Activated naive CD8-positive, alpha-beta T cell treated with anti-CD3 and anti-CD28 coated beads, Interleukin-2, amount 50 U/mL, for 24 hours (primary cell): ENCODE measurements around the gene ITPR1.

Experiments used
- ATAC-seq: fragments of 150-1000 bp; cut with Tn5 transposase; one replicate; pipeline ENCODE4 v1.10.0; 2021
- DNase-seq: peaks from one replicate; pipeline ENCODE4 v3.0.0; 2021
- H3K27ac Mint-ChIP-seq: one replicate; pipeline ENCODE4 v1.8.0; 2021; ENCODE audit warnings: mild to moderate bottlenecking, mixed read lengths
- H3K27me3 Mint-ChIP-seq: one replicate; pipeline ENCODE4 v1.8.0; 2021; ENCODE audit warnings: mixed read lengths
- H3K36me3 Mint-ChIP-seq: one replicate; pipeline ENCODE4 v1.8.0; 2021; ENCODE audit warnings: low read depth, mixed read lengths
- H3K4me1 Mint-ChIP-seq: one replicate; pipeline ENCODE4 v1.8.0; 2021; ENCODE audit warnings: mixed read lengths
- H3K4me3 Mint-ChIP-seq: one replicate; pipeline ENCODE4 v1.8.0; 2021; ENCODE audit warnings: mild to moderate bottlenecking, moderate library complexity, mixed read lengths
- H3K9me3 Mint-ChIP-seq: one replicate; pipeline ENCODE4 v1.8.0; 2021; ENCODE audit warnings: mixed read lengths

ITPR1 gene

GRCh38 chr3:4827767-4828166 is 334.6 kb downstream of the ITPR1 start:
- Mint-ChIP-seq H3K36me3 (peaks cover 75% of the 10 kb centered on the region), H3K27ac (peak overlapping the region; percentile 99), H3K9me3 (no peaks in the 10 kb centered on the region), H3K4me1 (peaks cover 98% of the 10 kb centered on the region), H3K4me3 (peak overlapping the region; percentile 14), H3K27me3 (peaks cover 3% of the 10 kb centered on the region)
- DNase-seq = no peak
- ATAC-seq = no peak

GRCh38 chr3:4828279-4829030 is 335.3 kb downstream of the ITPR1 start:
- DNase-seq (no peak), ATAC-seq (no peak)
- Mint-ChIP-seq H3K36me3 (peaks cover 73% of the 10 kb centered on the region), H3K4me1 (peaks cover 98% of the 10 kb centered on the region), H3K9me3 (no peaks in the 10 kb centered on the region), H3K27me3 (peaks cover 3% of the 10 kb centered on the region), H3K4me3 (peak overlapping the region; percentile 88), H3K27ac (peak overlapping the region; percentile 99)

GRCh38 chr3:4829031-4829394 is 335.9 kb downstream of the ITPR1 start:
- DNase-seq (no peak), ATAC-seq (no peak)
- peaks cover 3% of the 10 kb centered on the region for H3K27me3 Mint-ChIP-seq
- no peaks in the 10 kb centered on the region for H3K9me3 Mint-ChIP-seq
- H3K4me1 Mint-ChIP-seq = peaks cover 98% of the 10 kb centered on the region
- H3K27ac Mint-ChIP-seq = peak overlapping the region; percentile 99
- peaks cover 72% of the 10 kb centered on the region for H3K36me3 Mint-ChIP-seq
- H3K4me3 Mint-ChIP-seq = peak overlapping the region; percentile 88

- ATAC-seq (no peak), DNase-seq (no peak)
- peak overlapping the region; percentile 88 for H3K4me3 Mint-ChIP-seq
- H3K9me3 Mint-ChIP-seq = no peaks in the 10 kb centered on the region
- peaks cover 97% of the 10 kb centered on the region for H3K4me1 Mint-ChIP-seq
- H3K27me3 Mint-ChIP-seq = peaks cover 3% of the 10 kb centered on the region
- H3K36me3 Mint-ChIP-seq = peaks cover 65% of the 10 kb centered on the region
- H3K27ac Mint-ChIP-seq = peak overlapping the region; percentile 99
Measured at GRCh38 chr3:4830586-4830914, 337.4 kb downstream of the ITPR1 start.

GRCh38 chr3:4831580-4831950 is 338.4 kb downstream of the ITPR1 start:
- Mint-ChIP-seq H3K9me3 (no peaks in the 10 kb centered on the region), H3K4me1 (peaks cover 97% of the 10 kb centered on the region), H3K4me3 (peak overlapping the region; percentile 88), H3K27me3 (peaks cover 3% of the 10 kb centered on the region), H3K36me3 (peaks cover 71% of the 10 kb centered on the region), H3K27ac (peak overlapping the region; percentile 99)
- DNase-seq = no peak
- no peak for ATAC-seq

GRCh38 chr3:4833471-4833870 is 340.3 kb downstream of the ITPR1 start:
- H3K4me3 Mint-ChIP-seq = peak overlapping the region; percentile 73
- no peak for ATAC-seq
- peak overlapping the region; percentile 98 for H3K27ac Mint-ChIP-seq
- peaks cover 97% of the 10 kb centered on the region for H3K4me1 Mint-ChIP-seq
- DNase-seq = no peak
- H3K9me3 Mint-ChIP-seq = no peaks in the 10 kb centered on the region
- H3K27me3 Mint-ChIP-seq = peaks cover 3% of the 10 kb centered on the region
- peaks cover 70% of the 10 kb centered on the region for H3K36me3 Mint-ChIP-seq

GRCh38 chr3:4834403-4834866 is 341.3 kb downstream of the ITPR1 start:
- peak overlapping the region; percentile 73 for H3K4me3 Mint-ChIP-seq
- ATAC-seq = peak; percentile 67
- peaks cover 68% of the 10 kb centered on the region for H3K36me3 Mint-ChIP-seq
- H3K27me3 Mint-ChIP-seq = peaks cover 3% of the 10 kb centered on the region
- H3K9me3 Mint-ChIP-seq = no peaks in the 10 kb centered on the region
- peak; percentile 81 for DNase-seq
- peaks cover 98% of the 10 kb centered on the region for H3K4me1 Mint-ChIP-seq
- H3K27ac Mint-ChIP-seq = peak overlapping the region; percentile 98

GRCh38 chr3:4835616-4836043 is 342.5 kb downstream of the ITPR1 start:
- H3K9me3 Mint-ChIP-seq = no peaks in the 10 kb centered on the region
- peaks cover 62% of the 10 kb centered on the region for H3K36me3 Mint-ChIP-seq
- H3K4me1 Mint-ChIP-seq = peaks cover 98% of the 10 kb centered on the region
- H3K27me3 Mint-ChIP-seq = peaks cover 3% of the 10 kb centered on the region
- peak overlapping the region; percentile 64 for H3K4me3 Mint-ChIP-seq
- peak overlapping the region; percentile 98 for H3K27ac Mint-ChIP-seq
- no peak for DNase-seq
- ATAC-seq = peak; percentile 27

- H3K27ac Mint-ChIP-seq = peak overlapping the region; percentile 98
- DNase-seq = no peak
- H3K4me1 Mint-ChIP-seq = peaks cover 98% of the 10 kb centered on the region
- H3K9me3 Mint-ChIP-seq = no peaks in the 10 kb centered on the region
- no peaks in the 10 kb centered on the region for H3K27me3 Mint-ChIP-seq
- peaks cover 60% of the 10 kb centered on the region for H3K36me3 Mint-ChIP-seq
- peak overlapping the region; percentile 64 for H3K4me3 Mint-ChIP-seq
- ATAC-seq = no peak
Measured at GRCh38 chr3:4836516-4836915, 343.4 kb downstream of the ITPR1 start.

- peak overlapping the region; percentile 98 for H3K27ac Mint-ChIP-seq
- no peaks in the 10 kb centered on the region for H3K9me3 Mint-ChIP-seq
- DNase-seq (no peak), ATAC-seq (no peak)
- peaks cover 98% of the 10 kb centered on the region for H3K4me1 Mint-ChIP-seq
- H3K36me3 Mint-ChIP-seq = peaks cover 57% of the 10 kb centered on the region
- H3K27me3 Mint-ChIP-seq = no peaks in the 10 kb centered on the region
- no peak overlapping the region for H3K4me3 Mint-ChIP-seq
Measured at GRCh38 chr3:4837374-4837930, 344.3 kb downstream of the ITPR1 start.

GRCh38 chr3:4838621-4839022 is 345.5 kb downstream of the ITPR1 start:
- peaks cover 60% of the 10 kb centered on the region for H3K36me3 Mint-ChIP-seq
- no peaks in the 10 kb centered on the region for H3K27me3 Mint-ChIP-seq
- DNase-seq (no peak), ATAC-seq (no peak)
- H3K4me3 Mint-ChIP-seq = no peak overlapping the region
- H3K9me3 Mint-ChIP-seq = peaks cover 9% of the 10 kb centered on the region
- H3K4me1 Mint-ChIP-seq = peaks cover 99% of the 10 kb centered on the region
- H3K27ac Mint-ChIP-seq = peak overlapping the region; percentile 44

- Mint-ChIP-seq H3K27me3 (no peaks in the 10 kb centered on the region), H3K9me3 (peaks cover 11% of the 10 kb centered on the region), H3K4me3 (no peak overlapping the region), H3K36me3 (peaks cover 60% of the 10 kb centered on the region), H3K27ac (no peak overlapping the region), H3K4me1 (peaks cover 99% of the 10 kb centered on the region)
- no peak for ATAC-seq
- no peak for DNase-seq
Measured at GRCh38 chr3:4839278-4839677, 346.1 kb downstream of the ITPR1 start.

- peaks cover 58% of the 10 kb centered on the region for H3K36me3 Mint-ChIP-seq
- H3K4me1 Mint-ChIP-seq = peaks cover 100% of the 10 kb centered on the region
- no peak for ATAC-seq
- DNase-seq = no peak
- H3K27me3 Mint-ChIP-seq = no peaks in the 10 kb centered on the region
- H3K27ac Mint-ChIP-seq = peak overlapping the region; percentile 99
- peaks cover 11% of the 10 kb centered on the region for H3K9me3 Mint-ChIP-seq
- H3K4me3 Mint-ChIP-seq = no peak overlapping the region
Measured at GRCh38 chr3:4841225-4841624, 348.1 kb downstream of the ITPR1 start.

- Mint-ChIP-seq H3K9me3 (peaks cover 11% of the 10 kb centered on the region), H3K4me3 (no peak overlapping the region), H3K36me3 (peaks cover 57% of the 10 kb centered on the region), H3K4me1 (peaks cover 100% of the 10 kb centered on the region), H3K27me3 (no peaks in the 10 kb centered on the region), H3K27ac (peak overlapping the region; percentile 99)
- ATAC-seq (no peak), DNase-seq (no peak)
Measured at GRCh38 chr3:4841776-4842440, 348.8 kb downstream of the ITPR1 start.

GRCh38 chr3:4843619-4844018 is 350.5 kb downstream of the ITPR1 start:
- H3K9me3 Mint-ChIP-seq = peaks cover 11% of the 10 kb centered on the region
- peak overlapping the region; percentile 99 for H3K27ac Mint-ChIP-seq
- ATAC-seq (no peak), DNase-seq (no peak)
- peak overlapping the region; percentile 40 for H3K4me3 Mint-ChIP-seq
- peaks cover 52% of the 10 kb centered on the region for H3K36me3 Mint-ChIP-seq
- no peaks in the 10 kb centered on the region for H3K27me3 Mint-ChIP-seq
- peaks cover 100% of the 10 kb centered on the region for H3K4me1 Mint-ChIP-seq
